Ishikawa (cell line): ENCODE measurements around the gene EAF2.

Source experiments
- TEAD4 ChIP-seq: IDR thresholded peaks from 2 replicates; pipeline ENCODE4 v1.6.1; 2012
- YY1 ChIP-seq: IDR thresholded peaks from 2 replicates; pipeline ENCODE4 v1.6.1; 2012; ENCODE audit warnings: low read depth
- TF ChIP-seq, protein P1 (sequence below): IDR thresholded peaks from 2 replicates; pipeline ENCODE4 v1.6.1; 2012

DNA sequence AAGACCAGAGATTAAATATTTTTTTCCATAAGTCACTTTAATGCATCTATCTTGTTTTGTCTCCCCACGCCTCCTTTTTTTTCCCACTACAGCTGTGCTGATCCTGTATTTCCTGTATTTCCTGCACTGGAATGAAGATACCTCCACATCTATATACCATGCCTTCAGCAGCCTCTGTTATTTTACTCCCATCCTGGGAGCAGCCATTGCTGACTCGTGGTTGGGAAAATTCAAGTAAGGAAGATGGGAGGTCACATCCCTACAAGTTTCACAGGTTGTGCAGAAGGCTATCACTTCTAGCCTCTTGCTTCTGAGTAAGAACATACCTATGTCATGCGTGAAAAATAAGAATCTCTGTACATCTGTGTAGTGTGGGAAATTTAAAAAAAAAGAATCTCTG lies 62.3 kb downstream of the EAF2 start:
- no peak for TF ChIP-seq YY1
- TF ChIP-seq TEAD4 = no peak
- TF ChIP-seq, protein P1, sequence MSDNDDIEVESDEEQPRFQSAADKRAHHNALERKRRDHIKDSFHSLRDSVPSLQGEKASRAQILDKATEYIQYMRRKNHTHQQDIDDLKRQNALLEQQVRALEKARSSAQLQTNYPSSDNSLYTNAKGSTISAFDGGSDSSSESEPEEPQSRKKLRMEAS = no peak
